Neuronal stem cell (in vitro differentiated cells): ENCODE results near the gene NTRK3.

Source experiments
- DNase-seq: peaks from one replicate; pipeline ENCODE4 v3.0.0-alpha.2; 2013; ENCODE audit warnings: low spot score
- H2AFZ ChIP-seq: one replicate; pipeline ENCODE4 v1.6.1; 2013; ENCODE audit warnings: mild to moderate bottlenecking, low read length, inconsistent platforms
- H2AK5ac ChIP-seq: 2 replicates; pipeline ENCODE4 v1.6.1; 2013; ENCODE audit warnings: low read depth, mild to moderate bottlenecking, inconsistent platforms, low read length, moderate library complexity, mixed read lengths
- H2BK120ac ChIP-seq: 2 replicates; pipeline ENCODE4 v1.6.1; 2013; ENCODE audit warnings: low read depth, mild to moderate bottlenecking, inconsistent platforms, low read length, moderate library complexity, mixed read lengths
- H2BK12ac ChIP-seq: one replicate; pipeline ENCODE4 v1.6.1; 2013; ENCODE audit warnings: low read length, inconsistent platforms
- H2BK15ac ChIP-seq: 2 replicates; pipeline ENCODE4 v1.6.1; 2013; ENCODE audit warnings: mild to moderate bottlenecking, low read length, inconsistent platforms, mixed read lengths
- H2BK5ac ChIP-seq: one replicate; pipeline ENCODE4 v1.6.1; 2013; ENCODE audit warnings: inconsistent platforms, mild to moderate bottlenecking, low read length, moderate library complexity
- H3K14ac ChIP-seq: one replicate; pipeline ENCODE4 v1.6.1; 2013; ENCODE audit warnings: low read length, inconsistent platforms
- H3K18ac ChIP-seq: 2 replicates; pipeline ENCODE4 v1.6.1; 2013; ENCODE audit warnings: low read length, inconsistent platforms
- H3K23ac ChIP-seq: 2 replicates; pipeline ENCODE4 v1.6.1; 2013; ENCODE audit warnings: low read depth, mild to moderate bottlenecking, mixed read lengths, low read length, inconsistent platforms; ENCODE audit not compliant: poor library complexity
- H3K27ac ChIP-seq: replicated peaks from 3 replicates; pipeline ENCODE4 v1.5.1; 2013; ENCODE audit warnings: low read length, inconsistent platforms
- H3K27me3 ChIP-seq, 3 experiments: 2 replicates each; pipeline ENCODE4 v1.6.1; 2013; ENCODE audit warnings: low read length in 3 of 3, mild to moderate bottlenecking in 2 of 3, inconsistent platforms in 1 of 3, low read depth in 1 of 3, mixed read lengths in 1 of 3, moderate library complexity in 1 of 3; ENCODE audit not compliant: control insufficient read depth in 3 of 3, insufficient read depth in 3 of 3
- H3K36me3 ChIP-seq, 2 donors: replicated peaks in 1 of 2; 2 replicates each; pipeline ENCODE4 v1.6.1; 2013; ENCODE audit warnings: low read length in 2 of 2; ENCODE audit not compliant: control insufficient read depth in 2 of 2, insufficient read depth in 2 of 2
- H3K4ac ChIP-seq: 2 replicates; pipeline ENCODE4 v1.6.1; 2013; ENCODE audit warnings: inconsistent platforms, mild to moderate bottlenecking, low read length, moderate library complexity
- H3K4me1 ChIP-seq, 2 donors: 1 replicate in 1 of 2; 2 replicates in 1 of 2; pipeline ENCODE4 v1.6.1; 2013; ENCODE audit warnings: low read length in 2 of 2, low read depth in 1 of 2; ENCODE audit not compliant: control insufficient read depth in 2 of 2, insufficient read depth in 1 of 2
- H3K4me2 ChIP-seq: one replicate; pipeline ENCODE4 v1.6.1; 2013; ENCODE audit warnings: mild to moderate bottlenecking, low read length, inconsistent platforms; ENCODE audit not compliant: insufficient read depth, poor library complexity, severe bottlenecking
- H3K4me3 ChIP-seq, 2 donors: 2 replicates each; pipeline ENCODE4 v1.5.1; 2013; ENCODE audit warnings: low read length in 2 of 2, mild to moderate bottlenecking in 2 of 2, inconsistent platforms in 1 of 2, moderate library complexity in 1 of 2
- H3K79me1 ChIP-seq: one replicate; pipeline ENCODE4 v1.6.1; 2013; ENCODE audit warnings: low read depth, mild to moderate bottlenecking, inconsistent platforms, low read length, moderate library complexity
- H3K9ac ChIP-seq: one replicate; pipeline ENCODE4 v1.6.1; 2013; ENCODE audit warnings: mild to moderate bottlenecking, low read depth, low read length, inconsistent platforms; ENCODE audit not compliant: poor library complexity
- H3K9me3 ChIP-seq, 2 donors: replicated peaks in 1 of 2; 2 replicates each; pipeline versions ENCODE3 to v1.6.1; 2013; ENCODE audit warnings: low read length in 2 of 2, mild to moderate bottlenecking in 2 of 2, inconsistent platforms in 1 of 2, low read depth in 1 of 2, mixed read lengths in 1 of 2, moderate library complexity in 1 of 2; ENCODE audit not compliant: control insufficient read depth in 2 of 2, insufficient read depth in 1 of 2
- H4K8ac ChIP-seq: one replicate; pipeline ENCODE4 v1.6.1; 2013; ENCODE audit warnings: low read depth, mild to moderate bottlenecking, inconsistent platforms, low read length, moderate library complexity
- H4K91ac ChIP-seq: one replicate; pipeline ENCODE4 v1.6.1; 2013; ENCODE audit warnings: low read length, low read depth, mild to moderate bottlenecking, inconsistent platforms; ENCODE audit not compliant: poor library complexity
- WGBS, 2 donors: extraction: QIAGEN DNeasy Blood & Tissue Kit; methylation state at CpG; one replicate each; pipeline ENCODE4 v1.1.7; 2013; ENCODE audit warnings: missing lambda C conversion rate in 2 of 2, mixed read lengths in 1 of 2; ENCODE audit not compliant: insufficient read length in 2 of 2, insufficient replicate concordance in 1 of 2; ENCODE audit errors: extremely low coverage in 2 of 2; 5-methylcytosine and 5-hydroxymethylcytosine counted together

Gene NTRK3

DNA sequence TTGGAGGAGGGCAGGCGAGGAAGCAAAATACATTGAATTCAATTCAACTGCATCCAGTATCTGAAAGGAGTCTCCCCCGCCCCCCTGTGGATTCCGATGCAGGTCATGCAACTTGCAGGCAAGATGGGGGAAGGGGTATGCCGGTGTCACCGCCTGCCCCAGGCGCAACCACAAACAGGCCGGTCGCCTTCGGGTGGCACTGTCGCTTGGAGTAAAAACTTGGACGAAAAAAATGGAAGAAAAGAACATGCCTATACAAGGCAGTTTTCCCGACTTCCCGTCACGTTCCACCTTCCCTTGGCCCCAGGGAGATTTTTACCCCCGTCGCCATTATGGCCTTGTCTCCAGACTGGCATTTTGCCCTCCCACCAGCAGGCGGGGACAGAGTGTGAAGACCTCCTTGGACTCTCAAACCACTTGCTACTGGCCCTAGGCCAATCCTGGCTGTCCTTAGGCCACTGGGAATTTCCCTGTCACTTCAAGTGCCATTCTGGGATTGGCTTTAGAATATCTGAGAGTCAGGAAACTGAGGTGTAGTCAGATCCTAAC is 1.6 kb upstream of the NTRK3 start:
- peak overlapping the region; percentile 9 for H3K9ac ChIP-seq
- H3K27ac ChIP-seq = peak overlapping the region; percentile 54
- H3K18ac ChIP-seq = peak overlapping the region; percentile 38
- no CpG with 5 or more reads among the region's 17 CpGs for WGBS, 2 donors
- no peaks in the 10 kb centered on the region for H3K9me3 ChIP-seq
- no peak overlapping the region for H2BK120ac ChIP-seq
- peak overlapping the region in 1 of 2 donors; percentile 85 for H3K4me3 ChIP-seq
- H3K23ac ChIP-seq = peak overlapping the region; percentile 13
- peaks cover 5 to 81% (median 24%) of the 10 kb centered on the region in 3 experiments for H3K27me3 ChIP-seq
- peak overlapping the region; percentile 90 for H2BK15ac ChIP-seq
- peak overlapping the region; percentile 63 for H2BK5ac ChIP-seq
- DNase-seq = peak; percentile 51
- no peak overlapping the region for H3K4ac ChIP-seq
- no peak overlapping the region for H2BK12ac ChIP-seq
- H3K14ac ChIP-seq = no peak overlapping the region
- H3K36me3 ChIP-seq = no peaks in the 10 kb centered on the region
- peaks cover 4 to 11% of the 10 kb centered on the region in 2 donors for H3K4me1 ChIP-seq
- H4K8ac ChIP-seq = no peak overlapping the region
- peak overlapping the region; percentile 67 for H2AFZ ChIP-seq
- H4K91ac ChIP-seq = no peak overlapping the region
- peak overlapping the region; percentile 97 for H3K4me2 ChIP-seq
- no peaks in the 10 kb centered on the region for H3K79me1 ChIP-seq
- H2AK5ac ChIP-seq = no peak overlapping the region

DNA sequence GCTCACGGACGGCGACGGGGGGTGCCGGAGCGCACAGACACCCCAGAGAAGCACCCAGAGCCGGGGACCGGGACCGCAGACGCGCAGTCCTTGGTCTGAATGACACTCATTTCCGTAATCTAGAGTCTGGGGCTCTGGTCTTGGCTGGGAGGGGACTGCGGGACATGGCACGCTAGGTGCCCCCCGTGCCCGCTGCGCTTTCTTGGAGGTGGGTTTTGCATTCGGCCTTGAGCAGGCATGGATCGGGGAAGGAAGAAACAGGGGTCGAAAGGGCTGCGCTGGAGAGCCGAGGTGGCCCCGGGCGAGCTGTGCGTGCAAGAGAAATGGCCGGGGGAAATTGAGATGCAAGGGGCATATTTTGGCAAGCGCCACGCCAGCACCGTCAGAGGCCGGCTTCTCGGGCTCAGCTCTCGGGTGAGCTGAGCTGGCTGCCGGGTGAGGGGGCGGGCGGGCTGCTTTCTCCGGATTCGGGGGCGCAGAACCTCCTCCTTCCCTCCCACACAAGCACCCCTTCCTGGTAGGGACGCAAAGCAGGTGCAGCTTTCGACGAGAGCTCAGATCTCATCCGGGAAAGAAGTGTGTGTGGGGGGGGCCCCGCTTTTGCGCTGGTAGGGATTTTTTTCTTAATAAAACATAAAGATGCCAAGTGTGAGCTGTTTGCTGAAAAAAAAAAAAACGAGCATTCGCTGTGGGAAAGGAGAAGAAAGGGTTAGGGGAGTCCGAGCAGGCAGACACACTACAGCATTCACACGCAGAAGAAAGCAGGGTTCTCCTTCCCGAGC is 963 bp upstream of the NTRK3 start:
- Histone ChIP-seq H3K4me2 (peak overlapping the region; percentile 97), H3K79me1 (no peaks in the 10 kb centered on the region), H3K14ac (peak overlapping the region; percentile 25), H2AK5ac (no peak overlapping the region), H2BK5ac (peak overlapping the region; percentile 63), H3K9me3 (no peaks in the 10 kb centered on the region), H2BK120ac (peak overlapping the region; percentile 90), H3K36me3 (no peaks in the 10 kb centered on the region), H4K8ac (no peak overlapping the region), H3K9ac (peak overlapping the region; percentile 78), H3K4ac (peak overlapping the region; percentile 24), H3K4me3 (peak overlapping the region in 1 of 2 donors; percentile 85), H3K18ac (peak overlapping the region; percentile 98), H2BK15ac (peak overlapping the region; percentile 90), H3K23ac (peak overlapping the region; percentile 78), H4K91ac (peak overlapping the region; percentile 35), H3K27me3 (peaks cover 5 to 81% (median 24%) of the 10 kb centered on the region in 3 experiments), H2AFZ (peak overlapping the region; percentile 67), H2BK12ac (no peak overlapping the region), H3K4me1 (peaks cover 4 to 11% of the 10 kb centered on the region in 2 donors), H3K27ac (peak overlapping the region; percentile 54)
- WGBS, 2 donors = no CpG with 5 or more reads among the region's 49 CpGs
- DNase-seq = peak; percentile 23

DNA sequence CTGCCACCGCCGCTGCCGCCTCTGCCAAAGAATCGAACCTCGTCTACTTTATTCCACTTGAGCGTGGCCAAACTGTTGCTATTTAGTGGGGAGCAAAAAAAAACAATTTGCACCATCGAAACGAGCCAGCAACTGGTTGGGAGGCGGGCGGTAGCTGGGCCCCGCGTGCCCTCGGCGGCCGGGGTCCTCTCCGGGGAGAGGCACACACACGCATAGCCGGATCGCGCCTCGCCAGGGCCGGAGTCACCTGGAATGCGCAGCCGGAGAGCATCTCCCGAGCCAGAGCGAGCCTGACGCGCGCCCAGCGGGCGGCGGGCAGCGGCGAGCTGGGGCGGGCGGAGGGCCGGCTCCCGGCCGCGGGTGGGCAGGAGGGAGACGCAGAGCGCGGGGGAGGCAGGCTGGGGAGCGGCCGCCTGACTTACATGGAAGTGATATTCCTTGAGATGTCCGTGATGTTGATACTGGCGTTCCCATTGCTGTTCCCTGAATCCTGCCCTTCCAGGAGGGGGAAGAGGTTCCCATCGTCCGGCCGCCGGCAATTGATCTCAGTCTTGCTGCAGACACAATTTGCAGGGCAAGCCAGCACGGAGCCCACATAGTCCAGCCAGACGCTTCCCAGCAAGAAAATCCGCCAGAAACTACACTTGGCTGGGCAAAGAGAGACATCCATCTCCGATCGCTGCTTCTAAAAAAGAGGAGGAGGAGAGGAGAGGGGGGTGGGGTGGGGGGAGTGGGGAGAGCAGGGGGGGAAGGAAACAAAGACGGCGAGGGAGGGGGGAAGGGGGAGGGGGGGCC is 858 bp downstream of the NTRK3 start:
- no peaks in the 10 kb centered on the region for H3K79me1 ChIP-seq
- no CpG with 5 or more reads among the region's 58 CpGs for WGBS, 2 donors
- H4K91ac ChIP-seq = no peak overlapping the region
- peak overlapping the region; percentile 18 to 83 for H3K4me3 ChIP-seq
- no peak overlapping the region for H2BK12ac ChIP-seq
- no peak overlapping the region for H3K14ac ChIP-seq
- no peak overlapping the region for H2BK15ac ChIP-seq
- H3K27me3 ChIP-seq = peaks cover 5 to 71% (median 24%) of the 10 kb centered on the region in 3 experiments
- no peak overlapping the region for H3K23ac ChIP-seq
- H3K4me1 ChIP-seq = peaks cover 4 to 11% of the 10 kb centered on the region in 2 donors
- peak overlapping the region; percentile 86 for H3K18ac ChIP-seq
- H2BK120ac ChIP-seq = no peak overlapping the region
- H2AK5ac ChIP-seq = no peak overlapping the region
- DNase-seq = peak; percentile 63
- H3K9ac ChIP-seq = peak overlapping the region; percentile 83
- peak overlapping the region; percentile 43 for H2AFZ ChIP-seq
- H3K27ac ChIP-seq = no peak overlapping the region
- no peak overlapping the region for H4K8ac ChIP-seq
- no peaks in the 10 kb centered on the region for H3K9me3 ChIP-seq
- peak overlapping the region; percentile 96 for H3K4me2 ChIP-seq
- no peaks in the 10 kb centered on the region for H3K36me3 ChIP-seq
- no peak overlapping the region for H3K4ac ChIP-seq
- H2BK5ac ChIP-seq = no peak overlapping the region
